IMR-90 (cell line): ENCODE data around the gene CDK1.

Source experiments
- CTCF ChIP-seq: conservative IDR thresholded peaks from 2 replicates; pipeline ENCODE4 v1.5.1; 2012; ENCODE audit warnings: mild to moderate bottlenecking, low read depth, low read length, improper control_type of control experiment
- MAFK ChIP-seq: IDR thresholded peaks from 2 replicates; pipeline ENCODE4 v1.6.1; 2012; ENCODE audit warnings: low read depth, low read length, improper control_type of control experiment
- MXI1 ChIP-seq: IDR thresholded peaks from 2 replicates; pipeline ENCODE4 v1.6.1; 2012; ENCODE audit warnings: low read depth, mild to moderate bottlenecking, low read length, moderate library complexity, borderline replicate concordance
- POLR2A ChIP-seq: IDR thresholded peaks from 2 replicates; pipeline ENCODE4 v1.6.1; 2012; ENCODE audit warnings: mild to moderate bottlenecking, low read depth, low read length
- RCOR1 ChIP-seq: IDR thresholded peaks from 2 replicates; pipeline ENCODE4 v1.6.1; 2012; ENCODE audit warnings: mild to moderate bottlenecking, low read length, improper control_type of control experiment; ENCODE audit not compliant: insufficient replicate concordance

- TF ChIP-seq CTCF (no peak), MAFK (no peak), MXI1 (no peak), RCOR1 (no peak), POLR2A (no peak)
Measured at GRCh38 chr10:60794953-60795352, 16.7 kb downstream of the CDK1 start.
